ENCODE data around the gene ZNF608.

Gene ZNF608

DNA sequence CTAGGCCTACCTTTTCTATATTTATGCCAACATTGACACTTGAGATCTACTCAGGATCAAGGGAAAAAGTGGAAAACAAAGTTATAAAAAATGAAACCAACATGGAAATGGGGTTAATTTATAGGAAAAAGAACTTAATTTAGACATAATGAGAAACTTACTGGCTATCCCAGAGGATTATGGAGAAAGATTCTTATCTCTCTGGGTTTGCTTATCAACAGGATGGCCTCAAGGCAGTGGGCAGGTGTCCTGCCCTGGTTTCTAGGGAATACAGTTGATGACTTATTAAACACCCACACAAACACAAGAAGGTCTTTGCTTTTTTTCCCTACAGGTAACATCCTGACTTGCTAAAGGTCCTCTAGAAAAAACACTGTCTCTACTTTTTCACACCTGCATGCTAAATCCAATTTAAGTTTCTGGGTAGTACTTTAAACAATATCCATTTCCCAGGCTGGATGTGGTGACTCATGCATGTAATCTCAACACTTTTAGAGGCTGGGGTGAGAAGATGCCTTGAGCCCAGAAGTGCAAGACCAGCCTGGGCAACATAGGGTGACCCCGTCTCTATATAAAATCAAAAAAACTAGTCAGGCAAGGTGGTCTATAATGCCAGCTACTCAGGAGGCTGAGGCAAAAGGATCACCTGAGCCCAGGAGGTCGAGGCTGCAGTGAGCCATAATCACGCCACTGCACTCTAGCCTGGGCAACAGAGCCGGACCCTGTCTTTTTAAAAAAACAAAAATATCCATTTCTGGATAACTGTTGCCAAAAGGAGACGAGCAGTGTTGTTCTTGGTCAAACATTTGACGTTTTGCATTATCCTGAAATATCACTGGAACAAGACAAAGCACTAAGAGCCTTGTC is 6.6 kb upstream of the ZNF608 start:
- DNase-seq (ENCODE audit: low read depth), result no peak

DNA sequence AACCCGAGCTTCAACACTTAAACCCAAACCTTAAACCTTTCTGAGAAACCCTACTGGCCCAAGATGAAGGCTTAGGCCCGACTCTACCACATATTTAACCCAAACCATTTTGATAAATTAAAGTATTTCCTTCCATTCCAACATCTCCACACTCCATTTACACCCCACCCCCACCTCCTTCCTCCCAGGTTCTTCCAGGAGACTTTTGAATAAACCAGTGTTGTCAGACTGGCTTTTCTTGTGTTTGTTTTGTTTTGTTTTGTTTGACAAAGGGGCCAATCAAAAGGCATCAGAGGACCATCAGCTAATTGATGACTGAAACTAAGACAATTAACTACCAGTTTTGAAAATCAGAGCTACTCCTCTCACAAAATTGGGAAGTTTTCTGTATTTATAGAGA is 4.6 kb upstream of the ZNF608 start:
- DNase-seq (ENCODE audit: low read depth), result no peak

GRCh38 chr5:124748687-124749594 is 2.5 kb upstream of the ZNF608 start:
- DNase-seq (ENCODE audit: low read depth), result no peak

DNA sequence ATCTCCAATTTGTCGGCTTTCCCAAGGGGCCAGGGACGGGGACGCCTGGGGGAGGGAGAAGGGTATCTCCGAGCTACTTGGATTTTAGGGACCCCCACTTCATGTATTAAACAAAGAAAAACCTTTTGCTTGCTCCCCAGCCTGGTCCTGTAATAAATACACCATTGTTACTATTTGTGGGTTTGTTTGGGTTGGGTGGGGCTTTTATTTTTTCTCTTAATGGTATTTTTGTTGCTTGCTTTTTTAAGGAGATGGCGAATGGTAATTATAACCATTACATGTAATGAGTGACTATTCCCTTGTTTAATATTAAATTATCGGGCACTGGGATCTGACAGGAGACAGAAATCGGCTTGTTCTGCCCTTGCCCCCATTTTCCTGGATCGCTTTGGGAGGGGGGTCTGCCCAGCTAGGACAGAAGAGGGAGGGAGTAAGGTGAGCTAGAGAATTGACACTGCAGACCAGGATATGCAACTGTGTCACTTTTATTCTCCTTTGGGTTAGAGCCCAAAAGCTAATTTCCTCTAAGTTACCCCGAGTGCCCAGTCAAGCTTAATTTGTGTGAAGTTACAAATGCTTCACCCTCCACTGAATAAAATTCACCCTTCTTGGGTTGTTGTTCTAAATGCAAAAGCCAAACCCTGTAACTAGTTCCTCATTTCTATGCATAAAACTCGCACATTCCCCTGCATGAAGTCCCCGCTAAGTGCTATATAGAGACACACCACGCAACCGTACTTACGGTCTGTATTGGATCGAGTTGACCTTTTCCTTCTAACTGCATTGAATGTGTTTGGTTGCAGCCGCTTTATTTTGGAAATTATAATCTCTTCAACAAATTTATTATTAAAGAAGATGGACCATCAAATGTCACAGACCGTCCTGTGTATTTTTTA is 1.6 kb upstream of the ZNF608 start:
- no peak for DNase-seq (ENCODE audit: low read depth)

DNA sequence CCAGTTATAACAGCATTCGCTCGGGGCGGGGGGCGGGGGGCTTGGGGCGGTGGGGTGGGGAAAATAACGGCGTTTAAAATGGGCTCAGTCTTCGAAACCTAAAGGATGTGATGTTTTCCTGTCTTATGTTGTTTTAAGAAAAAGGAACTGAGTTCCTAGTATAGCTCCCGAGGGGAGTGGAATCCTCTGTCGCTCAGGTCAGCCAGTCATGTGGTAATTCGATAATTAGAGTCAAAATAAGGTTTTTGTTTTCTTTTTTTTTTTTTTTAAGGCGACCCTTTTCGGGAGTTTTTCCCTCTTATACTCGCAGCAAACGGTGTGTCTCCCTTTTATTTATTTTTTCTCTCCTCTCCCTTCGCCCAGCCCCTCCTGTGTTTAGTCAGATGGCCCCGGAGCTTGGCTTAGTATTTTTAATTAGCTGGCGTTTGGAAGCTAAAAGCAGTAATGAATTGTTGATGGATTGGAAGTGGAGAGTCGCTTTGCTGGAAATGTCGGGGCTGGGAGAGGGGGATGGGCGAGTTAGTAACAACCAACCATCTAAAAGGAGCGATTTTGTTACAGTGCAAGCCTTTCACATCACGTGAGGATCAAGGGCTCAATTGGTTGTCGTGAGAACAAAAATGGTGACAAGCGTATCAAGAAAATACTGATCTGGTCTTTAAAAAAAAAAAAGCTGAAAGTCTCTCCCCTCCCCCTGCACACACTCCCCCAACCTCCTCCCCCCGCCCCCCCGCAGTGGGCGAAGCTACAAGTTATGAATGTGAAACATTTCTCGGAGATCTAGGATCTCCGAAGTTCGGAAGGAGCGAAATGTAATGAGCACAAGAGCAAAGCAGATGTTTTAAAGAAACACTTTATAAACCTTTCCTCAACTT is 714 bp upstream of the ZNF608 start:
- no peak for DNase-seq (ENCODE audit: low read depth)

DNA sequence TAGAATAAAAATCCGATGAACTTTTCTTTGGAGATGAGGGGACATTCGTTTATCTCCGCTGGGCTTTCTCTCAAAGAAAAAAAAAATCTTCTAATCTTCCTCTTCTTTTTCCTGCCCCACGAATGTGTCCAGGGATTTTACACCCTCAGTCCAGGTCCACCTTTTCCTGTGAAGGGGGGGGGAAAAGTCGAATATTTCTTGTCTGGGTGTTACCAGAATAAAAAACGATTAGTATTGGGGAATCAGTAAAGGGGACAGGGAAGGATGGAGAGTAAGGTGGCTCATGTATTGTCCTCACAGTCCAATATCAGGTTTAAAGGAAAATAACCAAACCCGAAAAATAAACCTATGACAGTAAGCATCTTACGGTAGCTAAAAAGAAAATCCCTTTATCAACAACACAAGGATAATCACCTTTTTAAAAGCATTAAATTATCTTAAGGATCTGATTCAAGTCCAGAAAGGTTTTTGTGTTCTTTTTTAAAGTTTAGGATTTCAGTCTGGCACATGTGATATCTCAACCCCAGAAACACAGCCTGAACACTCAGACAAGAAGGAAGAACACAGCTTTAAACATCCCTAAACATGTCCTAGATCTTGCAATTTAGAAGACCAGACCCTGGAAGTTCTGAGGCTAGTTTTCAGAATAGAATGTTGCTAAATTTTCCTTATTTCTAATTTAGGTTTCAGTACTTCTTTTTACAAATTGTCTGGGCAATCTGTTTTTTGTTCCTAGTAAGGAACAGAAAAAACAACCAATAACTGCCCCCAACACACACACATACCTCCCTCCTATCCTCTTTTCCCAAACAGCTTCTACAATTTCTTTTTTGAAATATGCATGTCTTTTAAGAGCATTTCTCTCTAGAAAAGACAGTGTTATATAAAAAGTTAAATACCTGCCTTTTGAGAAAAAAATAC is 1.2 kb downstream of the ZNF608 start:
- DNase-seq (ENCODE audit: low read depth), result no peak

DNA sequence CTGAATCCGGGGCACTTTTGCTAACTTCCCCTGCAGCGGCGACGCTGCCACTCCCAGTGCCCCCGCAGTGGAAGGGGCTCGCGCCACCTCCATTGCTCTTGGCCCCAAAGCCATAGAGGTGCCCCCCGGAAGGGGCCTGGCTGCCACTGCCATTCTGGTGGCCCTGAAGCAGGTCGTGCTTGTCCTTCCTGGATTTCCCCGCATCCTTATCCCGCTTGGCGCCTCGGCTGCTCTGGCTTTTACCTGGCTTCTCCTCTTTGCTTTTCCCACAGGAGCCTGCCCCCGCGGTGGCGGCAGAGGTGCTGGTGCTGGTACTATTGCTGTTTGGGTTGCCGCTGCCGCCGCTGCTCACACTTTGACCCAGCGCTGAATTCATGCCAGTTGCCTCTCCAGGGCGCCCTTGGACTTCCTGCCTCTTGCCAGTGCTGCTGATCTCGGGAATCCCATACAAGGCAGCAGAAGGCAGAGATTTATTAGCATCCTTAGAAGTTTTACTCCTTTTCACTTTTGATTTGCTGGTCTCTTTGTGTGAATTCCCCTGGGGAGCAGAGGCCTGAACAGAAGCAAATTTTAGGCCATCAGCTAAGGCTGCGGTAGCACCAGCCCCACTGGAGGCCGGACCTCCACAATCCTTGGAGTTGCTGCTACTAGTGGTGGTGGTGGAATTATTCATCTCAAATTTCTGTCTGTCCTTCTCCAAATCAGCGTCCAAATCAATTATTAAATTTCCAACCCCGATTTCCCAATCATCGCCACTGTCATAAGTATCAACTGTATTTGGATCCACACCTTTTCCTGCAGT is 2.1 kb downstream of the ZNF608 start:
- no peak for DNase-seq (ENCODE audit: low read depth)

GRCh38 chr5:124743602-124744169 is 2.8 kb downstream of the ZNF608 start:
- no peak for DNase-seq (ENCODE audit: low read depth)

DNA sequence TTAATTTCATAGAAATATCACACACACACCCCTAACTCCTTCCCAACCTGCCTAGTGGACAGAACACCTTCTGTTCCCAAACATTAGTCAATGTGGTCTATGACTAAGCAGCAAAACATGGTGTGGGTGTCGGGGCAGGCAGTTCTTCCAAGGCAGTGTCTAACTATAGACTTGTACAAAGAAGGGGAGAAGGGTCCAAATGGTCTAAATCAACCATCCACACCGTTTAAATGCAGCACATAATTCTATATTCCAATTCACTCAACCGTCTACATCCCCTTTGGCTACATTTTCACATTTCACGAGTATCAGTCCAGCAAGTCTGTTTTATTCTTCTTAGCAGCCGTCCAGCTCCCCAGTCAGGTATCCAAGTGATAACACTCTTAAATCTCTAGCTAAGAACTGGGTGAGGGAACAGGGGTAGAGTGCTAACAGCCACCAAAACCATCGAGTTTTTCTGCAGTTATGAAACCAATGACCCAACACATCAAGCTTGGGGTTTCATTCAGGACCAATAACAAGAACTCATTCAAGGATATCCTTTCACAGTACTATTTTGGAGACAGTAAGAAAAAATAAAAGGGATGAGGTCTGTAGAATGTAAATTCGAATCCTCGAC is 3.3 kb downstream of the ZNF608 start:
- no peak for DNase-seq (ENCODE audit: low read depth)

DNA sequence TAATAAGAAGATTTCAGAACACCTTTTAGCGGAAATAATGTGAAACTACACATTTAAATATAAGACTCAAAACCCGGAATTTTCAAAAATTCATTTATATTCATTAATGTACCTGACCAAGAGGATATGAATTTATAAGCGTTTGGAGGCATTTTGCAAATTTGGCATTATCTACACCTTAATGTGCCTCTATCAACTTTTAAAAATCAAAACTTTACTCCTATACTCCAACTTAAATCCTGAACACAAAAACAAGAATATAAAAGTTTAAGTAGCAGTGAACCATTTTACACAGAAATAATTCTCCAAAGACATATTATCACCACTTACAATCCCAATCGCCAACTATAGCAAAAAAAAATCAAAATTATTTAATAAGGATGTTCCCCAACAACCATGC is 3.9 kb downstream of the ZNF608 start:
- no peak for DNase-seq (ENCODE audit: low read depth)

- DNase-seq (ENCODE audit: low read depth), result no peak
Measured at GRCh38 chr5:124741711-124742496, 4.5 kb downstream of the ZNF608 start.

DNA sequence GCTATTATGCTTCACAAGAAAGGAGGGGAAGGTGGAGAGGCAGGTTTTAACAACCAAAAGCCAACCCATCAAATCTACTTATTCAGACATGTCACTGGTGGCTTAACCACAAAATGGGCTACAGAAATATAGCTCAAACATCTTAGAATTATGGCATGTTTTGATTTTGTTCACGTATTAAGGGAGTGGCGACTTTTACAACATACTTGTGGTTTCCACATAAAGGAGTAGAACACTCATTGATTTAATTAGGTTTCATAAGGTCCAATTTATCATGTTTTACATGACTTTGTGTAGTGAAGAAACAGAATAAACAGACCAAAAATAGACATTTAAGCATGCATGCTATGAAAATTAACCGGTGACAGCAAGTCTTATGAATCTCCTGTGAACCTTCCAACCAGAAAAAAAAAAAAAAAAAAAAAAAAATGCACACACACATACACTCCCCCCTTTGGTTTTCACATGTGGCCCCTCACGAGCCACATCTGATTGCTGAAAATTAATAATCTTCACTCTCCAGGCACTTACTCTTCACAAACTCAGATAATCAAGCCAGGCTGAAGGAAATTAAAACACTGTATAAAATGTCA is 5.4 kb downstream of the ZNF608 start:
- no peak for DNase-seq (ENCODE audit: low read depth)

- no peak for DNase-seq (ENCODE audit: low read depth)
Measured at GRCh38 chr5:124740071-124740470, 6.4 kb downstream of the ZNF608 start.

GRCh38 chr5:124739634-124740025 is 6.8 kb downstream of the ZNF608 start:
- no peak for DNase-seq (ENCODE audit: low read depth)

GRCh38 chr5:124738681-124739633 is 7.5 kb downstream of the ZNF608 start:
- no peak for DNase-seq (ENCODE audit: low read depth)

DNA sequence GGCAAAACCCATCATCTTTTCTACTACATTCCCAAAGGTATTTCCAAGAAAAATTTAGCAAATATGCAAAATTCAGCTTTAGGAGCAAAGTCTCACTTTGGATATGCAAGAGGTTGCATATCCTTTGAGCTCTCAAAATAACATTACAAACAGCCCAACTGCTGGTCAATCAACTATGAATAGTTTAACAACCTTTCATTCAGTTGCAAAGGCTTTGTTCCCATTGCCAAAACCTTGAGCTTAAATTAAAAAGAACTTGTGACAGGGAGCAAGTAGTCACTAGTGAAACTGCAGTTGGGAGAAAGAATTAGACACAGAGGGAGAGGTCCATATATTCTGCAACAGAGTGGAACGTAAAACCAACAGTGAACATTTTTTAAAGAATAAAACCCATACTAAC is 8.8 kb downstream of the ZNF608 start:
- DNase-seq (ENCODE audit: low read depth), result no peak
